Upper lobe of left lung (tissue), 4 donors: ENCODE data around the gene POLK.
"Not testable (repeated sequence)": the region's sequence is repeated elsewhere in the genome, so short reads cannot be mapped to it uniquely, and the experiment has no call there.

Experiments used
- CTCF ChIP-seq, 6 experiments: fragments of 450-650 bp in 4 of 6; fragments of 200-600 bp in 2 of 6; sonication (generic) in 2 of 6; IDR thresholded peaks; one replicate each; pipeline ENCODE4 v1.5.1; 2016 to 2019; ENCODE audit warnings: antibody characterized with exemption in 6 of 6
- POLR2A ChIP-seq, 4 donors: fragments of 450-650 bp; IDR thresholded peaks; one replicate each; pipeline ENCODE4 v1.5.1; 2016 to 2017; ENCODE audit warnings: antibody characterized with exemption in 4 of 4, mild to moderate bottlenecking in 2 of 4

- TF ChIP-seq POLR2A, CTCF (IDR thresholded peaks at IDR 0.05): not testable (repeated sequence)
Measured at GRCh38 chr5:75565991-75566709, 54.5 kb downstream of the POLK start.
